Uterus (tissue), 4 donors: ENCODE results near the gene HOXC13. TPM values are rescaled to one million over a fixed set of nuclear protein-coding genes. Genes with fewer than 3 reads are reported as not detected.

Experiments
- DNase-seq, 2 donors: peaks; one replicate each; pipeline ENCODE4 v3.0.0-alpha.2; 2019 to 2020
- H3K27ac ChIP-seq, 2 donors: fragments of 200-600 bp; sonication (generic); 1 replicate in 1 of 2; 2 replicates in 1 of 2; pipeline ENCODE4 v1.5.1; 2016 to 2018
- H3K27me3 ChIP-seq, 2 donors: fragments of 200-600 bp; sonication (generic); one replicate each; pipeline ENCODE4 v1.5.1; 2018 to 2019; ENCODE audit warnings: control low read depth in 1 of 2
- H3K36me3 ChIP-seq, 2 donors: fragments of 200-600 bp; sonication (generic); one replicate each; pipeline ENCODE4 v1.5.1; 2019; ENCODE audit warnings: control low read depth in 1 of 2
- H3K4me1 ChIP-seq, 2 donors: fragments of 200-600 bp; sonication (generic); one replicate each; pipeline ENCODE4 v1.5.1; 2018 to 2019; ENCODE audit warnings: control low read depth in 1 of 2
- H3K4me3 ChIP-seq, 2 donors: fragments of 200-600 bp; sonication (generic); 1 replicate in 1 of 2; 2 replicates in 1 of 2; pipeline ENCODE4 v1.5.1; 2018 to 2019; ENCODE audit warnings: mild to moderate bottlenecking in 1 of 2
- H3K9me3 ChIP-seq, 2 donors: fragments of 200-600 bp; sonication (generic); one replicate each; pipeline ENCODE4 v1.5.1; 2019; ENCODE audit warnings: control low read depth in 1 of 2
- CTCF ChIP-seq, 4 experiments: fragments of 200-600 bp in 2 of 4; fragments of 450-650 bp in 2 of 4; sonication (generic) in 2 of 4; IDR thresholded peaks; one replicate each; pipeline ENCODE4 v1.5.1; 2016 to 2019; ENCODE audit warnings: antibody characterized with exemption in 4 of 4, mild to moderate bottlenecking in 2 of 4, moderate library complexity in 1 of 4
- POLR2A ChIP-seq, 2 donors: fragments of 450-650 bp; IDR thresholded peaks; one replicate each; pipeline ENCODE4 v1.6.1; 2016; ENCODE audit warnings: antibody characterized with exemption in 2 of 2, mild to moderate bottlenecking in 1 of 2, moderate library complexity in 1 of 2
- intact Hi-C: fragments of 100-400 bp; cut with DNase I; formaldehyde crosslinking; loops from one replicate; pipeline ENCODE4 v1.15.1; 2023; ENCODE audit warnings: low total_unique reads
- total RNA-seq, 4 donors: library from RNA; depleted of rRNA in 3 of 4; stranded (reverse); fragments of >200 nt in 3 of 4; gene quantifications; one replicate each; pipeline versions ENCODE4 v1.1.0 to v1.2.4, GENCODE V29; 2014 to 2023
- donor health status: DM: yes; HTN: yes; CAD: no.

Gene HOXC13
- not detected for total RNA-seq

- H3K27me3 ChIP-seq: peaks cover 35 to 85% of the 10 kb centered on the region in 2 donors
- H3K27ac ChIP-seq: no peak within 1 kb of the TSS
- no peaks in the 10 kb centered on the region for H3K36me3 ChIP-seq
- H3K9me3 ChIP-seq: no peaks in the 10 kb centered on the region
- no peaks in the 10 kb centered on the region for H3K4me1 ChIP-seq
- intact Hi-C loops: no loop called here
- TF ChIP-seq POLR2A (IDR thresholded peaks at IDR 0.05): no peak
- no peak for TF ChIP-seq CTCF (IDR thresholded peaks at IDR 0.05)
- DNase-seq: peak in 1 of 2 donors; percentile 62
- H3K4me3 ChIP-seq: no peak within 1 kb of the TSS
Measured at GRCh38 chr12:53938326-53939140, at the start of gene HOXC13. TSS of gene HOXC13 (plus strand) at chr12:53938831. CDS start at chr12:53938907, 76 bp downstream.

- Histone ChIP-seq H3K27me3 (peaks cover 0 to 6% of the 10 kb centered on the region in 2 donors), H3K9me3 (no peaks in the 10 kb centered on the region), H3K27ac (no peak overlapping the region), H3K4me1 (no peaks in the 10 kb centered on the region), H3K36me3 (no peaks in the 10 kb centered on the region), H3K4me3 (no peak overlapping the region)
- intact Hi-C loops: no loop called here
- TF ChIP-seq POLR2A (IDR thresholded peaks at IDR 0.05): no peak
- TF ChIP-seq CTCF (IDR thresholded peaks at IDR 0.05): no peak
- no peak for DNase-seq
Measured at GRCh38 chr12:53890081-53890480, 48.5 kb upstream of the HOXC13 start.

- H3K4me1 ChIP-seq: no peaks in the 10 kb centered on the region
- intact Hi-C loops: no loop called here
- no peak overlapping the region for H3K27ac ChIP-seq
- H3K27me3 ChIP-seq: peaks cover 0 to 6% of the 10 kb centered on the region in 2 donors
- no peak for DNase-seq
- TF ChIP-seq POLR2A (IDR thresholded peaks at IDR 0.05) (no peak), CTCF (IDR thresholded peaks at IDR 0.05) (no peak)
- no peaks in the 10 kb centered on the region for H3K36me3 ChIP-seq
- H3K9me3 ChIP-seq: no peaks in the 10 kb centered on the region
- no peak overlapping the region for H3K4me3 ChIP-seq
Measured at GRCh38 chr12:53892762-53893395, 45.8 kb upstream of the HOXC13 start.

- DNase-seq: no peak
- no peak for TF ChIP-seq CTCF (IDR thresholded peaks at IDR 0.05)
- no peak for TF ChIP-seq POLR2A (IDR thresholded peaks at IDR 0.05)
- H3K36me3 ChIP-seq: no peaks in the 10 kb centered on the region
- intact Hi-C loops: no loop called here
- H3K27ac ChIP-seq: no peak overlapping the region
- H3K4me3 ChIP-seq: no peak overlapping the region
- peaks cover 0 to 14% of the 10 kb centered on the region in 2 donors for H3K27me3 ChIP-seq
- no peaks in the 10 kb centered on the region for H3K4me1 ChIP-seq
- H3K9me3 ChIP-seq: no peaks in the 10 kb centered on the region
Measured at GRCh38 chr12:53899230-53899629, 39.4 kb upstream of the HOXC13 start.

GRCh38 chr12:53907103-53907502 lies 31.5 kb upstream of the HOXC13 start:
- no peak for DNase-seq
- Histone ChIP-seq H3K36me3 (no peaks in the 10 kb centered on the region), H3K4me3 (no peak overlapping the region), H3K4me1 (no peaks in the 10 kb centered on the region), H3K9me3 (no peaks in the 10 kb centered on the region), H3K27me3 (peaks cover 0 to 24% of the 10 kb centered on the region in 2 donors), H3K27ac (no peak overlapping the region)
- TF ChIP-seq POLR2A (IDR thresholded peaks at IDR 0.05) (no peak), CTCF (IDR thresholded peaks at IDR 0.05) (no peak)
- intact Hi-C loops: no loop called here
